Smooth muscle cell of the coronary artery (primary cell): ENCODE measurements around the gene CHD8. TPM values are rescaled to one million over a fixed set of nuclear protein-coding genes. Genes with fewer than 3 reads are reported as not detected.

ENCODE experiments used
- total RNA-seq: library from RNA; depleted of rRNA; stranded (reverse); fragments of >200 nt; gene quantifications from 2 replicates; pipeline ENCODE4 v1.2.3, GENCODE V29; 2014; ENCODE audit warnings: low replicate concordance

CHD8 gene, protein sequence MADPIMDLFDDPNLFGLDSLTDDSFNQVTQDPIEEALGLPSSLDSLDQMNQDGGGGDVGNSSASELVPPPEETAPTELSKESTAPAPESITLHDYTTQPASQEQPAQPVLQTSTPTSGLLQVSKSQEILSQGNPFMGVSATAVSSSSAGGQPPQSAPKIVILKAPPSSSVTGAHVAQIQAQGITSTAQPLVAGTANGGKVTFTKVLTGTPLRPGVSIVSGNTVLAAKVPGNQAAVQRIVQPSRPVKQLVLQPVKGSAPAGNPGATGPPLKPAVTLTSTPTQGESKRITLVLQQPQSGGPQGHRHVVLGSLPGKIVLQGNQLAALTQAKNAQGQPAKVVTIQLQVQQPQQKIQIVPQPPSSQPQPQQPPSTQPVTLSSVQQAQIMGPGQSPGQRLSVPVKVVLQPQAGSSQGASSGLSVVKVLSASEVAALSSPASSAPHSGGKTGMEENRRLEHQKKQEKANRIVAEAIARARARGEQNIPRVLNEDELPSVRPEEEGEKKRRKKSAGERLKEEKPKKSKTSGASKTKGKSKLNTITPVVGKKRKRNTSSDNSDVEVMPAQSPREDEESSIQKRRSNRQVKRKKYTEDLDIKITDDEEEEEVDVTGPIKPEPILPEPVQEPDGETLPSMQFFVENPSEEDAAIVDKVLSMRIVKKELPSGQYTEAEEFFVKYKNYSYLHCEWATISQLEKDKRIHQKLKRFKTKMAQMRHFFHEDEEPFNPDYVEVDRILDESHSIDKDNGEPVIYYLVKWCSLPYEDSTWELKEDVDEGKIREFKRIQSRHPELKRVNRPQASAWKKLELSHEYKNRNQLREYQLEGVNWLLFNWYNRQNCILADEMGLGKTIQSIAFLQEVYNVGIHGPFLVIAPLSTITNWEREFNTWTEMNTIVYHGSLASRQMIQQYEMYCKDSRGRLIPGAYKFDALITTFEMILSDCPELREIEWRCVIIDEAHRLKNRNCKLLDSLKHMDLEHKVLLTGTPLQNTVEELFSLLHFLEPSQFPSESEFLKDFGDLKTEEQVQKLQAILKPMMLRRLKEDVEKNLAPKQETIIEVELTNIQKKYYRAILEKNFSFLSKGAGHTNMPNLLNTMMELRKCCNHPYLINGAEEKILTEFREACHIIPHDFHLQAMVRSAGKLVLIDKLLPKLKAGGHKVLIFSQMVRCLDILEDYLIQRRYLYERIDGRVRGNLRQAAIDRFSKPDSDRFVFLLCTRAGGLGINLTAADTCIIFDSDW (N-terminal part only)
- 41.4 and 44.1 TPM in 2 replicates for total RNA-seq

DNA sequence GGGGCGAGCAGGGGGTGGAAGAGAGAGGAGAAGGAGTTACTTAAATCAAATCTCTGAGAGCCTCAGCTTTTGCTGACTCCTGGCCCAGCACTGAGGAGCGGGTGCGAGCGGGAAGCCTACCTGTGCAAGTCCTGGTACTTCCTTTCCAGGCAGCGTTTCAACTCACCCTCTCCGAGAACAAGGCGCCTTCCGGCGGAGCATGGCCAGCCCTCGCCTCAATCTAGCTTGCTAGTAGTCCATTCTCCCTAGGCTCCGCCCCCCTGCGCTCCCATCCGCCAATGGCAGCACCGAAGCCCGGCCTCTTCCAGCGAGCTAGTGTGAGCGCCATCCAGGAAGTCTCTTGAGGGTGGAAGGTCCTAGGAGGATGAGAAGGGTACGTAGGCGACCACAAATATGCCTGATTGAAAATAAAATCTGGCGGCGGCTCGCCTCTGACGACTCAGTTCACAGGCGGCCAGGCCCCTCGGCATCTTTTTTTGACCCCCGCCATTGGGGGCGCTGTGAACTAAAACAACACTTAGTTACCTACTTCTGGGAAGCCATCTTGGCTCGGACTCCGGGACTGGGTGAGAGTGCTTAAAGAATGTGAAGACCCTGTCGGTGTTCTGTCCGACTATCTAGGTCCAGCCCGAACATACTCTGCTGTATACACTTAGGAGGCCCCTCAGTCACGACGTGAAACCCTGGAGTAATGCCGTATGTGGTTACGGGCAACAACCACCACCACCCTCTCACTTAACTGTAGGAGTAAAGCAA is at the start of gene CHD8:
Gene CHD8, minus strand, starts transcription at position 212 of the 756 bp plus-strand sequence. CDS start 24,480 bp downstream, outside the sequence.

DNA sequence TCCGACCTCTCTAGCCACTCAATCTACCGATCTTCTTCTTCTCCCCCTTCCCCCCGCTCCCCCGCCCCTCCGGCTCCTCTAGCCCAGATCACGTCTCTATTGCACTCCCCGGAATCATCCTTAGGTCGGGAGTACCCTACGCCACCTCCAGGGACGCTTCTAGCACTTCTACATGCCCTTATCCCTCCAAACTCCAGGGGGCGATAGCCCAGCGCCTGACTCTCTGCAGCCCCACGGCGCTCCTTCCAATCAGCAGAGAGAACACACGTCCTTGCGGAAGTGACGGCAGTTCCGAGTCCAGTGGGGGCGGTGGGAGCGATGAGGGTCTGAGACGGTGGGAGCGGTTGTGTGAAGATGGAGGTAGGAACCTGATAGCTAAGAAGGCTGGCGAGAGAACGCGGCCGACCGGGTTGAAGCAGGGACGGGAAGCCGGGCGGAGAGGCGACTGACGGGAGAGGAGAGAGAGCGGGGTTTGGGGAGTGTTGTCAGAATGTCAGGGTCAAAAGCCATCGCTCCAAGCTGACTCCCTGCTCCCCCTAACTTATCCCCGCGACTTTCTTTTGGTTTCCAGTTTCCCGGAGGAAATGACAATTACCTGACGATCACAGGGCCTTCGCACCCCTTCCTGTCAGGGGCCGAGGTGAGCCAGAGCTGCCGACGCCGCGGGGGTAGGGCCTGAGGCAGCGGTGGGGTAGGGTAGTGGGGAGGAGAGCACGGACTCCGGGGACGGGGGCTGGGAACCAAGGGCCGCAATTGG is 21.2 kb upstream of the CHD8 start, which contains the start of the genes RAB2B and TOX4:
Gene RAB2B, minus strand, starts transcription at position 35 of the 757 bp plus-strand sequence. CDS start 87 bp downstream, outside the sequence.
Gene TOX4, plus strand, starts transcription at position 271 of the 757 bp plus-strand sequence. Its CDS starts 84 bp downstream, at position 355.

DNA sequence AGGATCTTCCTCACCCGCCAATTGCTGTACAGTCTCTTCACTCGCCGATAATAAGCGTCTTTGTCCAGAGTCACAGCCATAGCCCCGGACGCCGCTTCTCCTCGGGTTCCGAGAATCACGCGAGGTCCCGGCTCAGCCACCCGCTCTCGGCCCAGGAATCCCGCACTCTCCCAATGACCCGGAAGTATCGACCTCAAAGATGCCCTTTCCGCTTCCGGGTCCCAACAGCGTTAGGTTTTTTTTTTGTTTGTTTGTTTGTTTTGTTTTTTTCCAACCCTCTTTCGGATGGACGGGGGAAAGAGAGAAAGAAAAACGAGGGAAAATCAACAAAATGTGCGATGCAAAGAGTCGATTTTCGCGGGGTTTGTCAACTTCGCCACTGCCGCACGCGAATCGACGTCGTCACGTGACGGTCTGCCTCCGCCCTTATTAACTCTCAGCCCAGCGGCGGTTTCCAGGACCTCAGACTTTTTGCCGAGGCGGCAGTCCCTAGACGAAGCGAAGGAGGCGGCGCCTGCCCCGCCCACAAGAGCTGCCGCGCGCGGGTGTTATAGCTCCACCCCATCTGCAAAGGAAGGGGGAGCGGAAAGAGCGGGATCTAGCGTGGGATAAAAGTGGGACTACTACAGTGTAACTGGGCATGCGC is 72.0 kb downstream of the CHD8 start, which contains the start of gene SUPT16H:
Gene SUPT16H, minus strand, starts transcription at position 172 of the 646 bp plus-strand sequence. Its CDS starts 92 bp downstream, at position 80.

Other genes with a start within 250 kb of the CHD8 start
- gene HNRNPC, start 186.7 kb downstream of the CHD8 start, total RNA-seq = 607 and 733 TPM in 2 replicates
- gene RPGRIP1, start 176.0 kb downstream of the CHD8 start, total RNA-seq = under 0.01 TPM in 1 of 2 replicates, not detected in the other
- gene SUPT16H, start 72.1 kb downstream of the CHD8 start, total RNA-seq = 59.1 and 84.8 TPM in 2 replicates
- 24.8 and 30.1 TPM in 2 replicates for gene RAB2B, start 20.8 kb upstream of the CHD8 start, total RNA-seq
- gene TOX4, start 21.1 kb upstream of the CHD8 start, total RNA-seq = 21.1 and 23.2 TPM in 2 replicates
- 48.4 and 68.7 TPM in 2 replicates for gene METTL3, start 55.2 kb upstream of the CHD8 start, total RNA-seq
- 2.0 and 2.9 TPM in 2 replicates for gene SALL2, start 70.2 kb upstream of the CHD8 start, total RNA-seq
- gene OR10G3, start 124.0 kb upstream of the CHD8 start, total RNA-seq = not detected in 2 replicates
- gene OR10G2, start 178.8 kb upstream of the CHD8 start, total RNA-seq = not detected in 2 replicates
- gene OR4E2, start 197.7 kb upstream of the CHD8 start, total RNA-seq = not detected in 2 replicates
- gene OR4E1, start 217.7 kb upstream of the CHD8 start, total RNA-seq = not detected in 2 replicates